Liver (tissue), 9 donors: ENCODE results near the gene P2RY6. TPM values are rescaled to one million over a fixed set of nuclear protein-coding genes. Genes with fewer than 3 reads are reported as not detected.

Experiments used
- DNase-seq: peaks from one replicate; pipeline ENCODE4 v3.0.0-alpha.2; 2017; ENCODE audit warnings: low spot score
- H3K27ac ChIP-seq, 2 donors: one replicate each; pipeline ENCODE4 v1.7.0; 2013; ENCODE audit warnings: inconsistent platforms in 2 of 2, low read length in 2 of 2, control low read depth in 1 of 2, low read depth in 1 of 2, mild to moderate bottlenecking in 1 of 2
- H3K27me3 ChIP-seq, 4 donors: one replicate each; pipeline versions ENCODE4 v1.6.1 to v1.7.0; 2013; ENCODE audit warnings: low read length in 3 of 4, inconsistent platforms in 1 of 4, mild to moderate bottlenecking in 1 of 4, moderate library complexity in 1 of 4; ENCODE audit not compliant: control insufficient read depth in 4 of 4, insufficient read depth in 4 of 4
- H3K36me3 ChIP-seq, 4 donors: one replicate each; pipeline versions ENCODE4 v1.6.1 to v1.7.0; 2013; ENCODE audit warnings: low read length in 3 of 4, mild to moderate bottlenecking in 3 of 4, low read depth in 1 of 4, moderate library complexity in 1 of 4; ENCODE audit not compliant: control insufficient read depth in 4 of 4, insufficient read depth in 3 of 4
- H3K4me1 ChIP-seq, 4 donors: one replicate each; pipeline versions ENCODE4 v1.6.1 to v1.7.0; 2013; ENCODE audit warnings: low read length in 3 of 4, mild to moderate bottlenecking in 3 of 4, moderate library complexity in 1 of 4; ENCODE audit not compliant: control insufficient read depth in 4 of 4, insufficient read depth in 4 of 4
- H3K4me3 ChIP-seq, 3 donors: one replicate each; pipeline versions ENCODE4 v1.6.1 to v1.7.0; 2013; ENCODE audit warnings: low read length in 3 of 3, control low read depth in 1 of 3, low read depth in 1 of 3, mild to moderate bottlenecking in 1 of 3
- H3K9ac ChIP-seq, 2 donors: one replicate each; pipeline ENCODE4 v1.7.0; 2013; ENCODE audit warnings: low read length in 2 of 2, mild to moderate bottlenecking in 2 of 2, moderate library complexity in 2 of 2, control low read depth in 1 of 2, low read depth in 1 of 2
- H3K9me3 ChIP-seq, 4 donors: one replicate each; pipeline versions ENCODE4 v1.6.1 to v1.7.0; 2013; ENCODE audit warnings: low read length in 3 of 4; ENCODE audit not compliant: control insufficient read depth in 4 of 4
- ATF3 ChIP-seq: IDR thresholded peaks from 2 replicates; pipeline ENCODE4 v1.6.1; 2016; ENCODE audit warnings: antibody characterized with exemption
- EGR1 ChIP-seq, 2 donors: IDR thresholded peaks; 2 replicates each; pipeline ENCODE4 v1.6.1; 2016 to 2018; ENCODE audit warnings: antibody characterized with exemption in 2 of 2, low read depth in 2 of 2
- FOXA1 ChIP-seq: IDR thresholded peaks from 2 replicates; pipeline ENCODE4 v1.6.1; 2016; ENCODE audit warnings: antibody characterized with exemption
- FOXA2 ChIP-seq: IDR thresholded peaks from 2 replicates; pipeline ENCODE4 v1.6.1; 2016; ENCODE audit warnings: antibody characterized with exemption
- GABPA ChIP-seq, 2 donors: IDR thresholded peaks in 1 of 2; conservative IDR thresholded peaks in 1 of 2; 2 replicates each; pipeline ENCODE4 v1.6.1; 2016; ENCODE audit warnings: antibody characterized with exemption in 2 of 2, mild to moderate bottlenecking in 1 of 2, moderate library complexity in 1 of 2
- HNF4A ChIP-seq, 2 donors: conservative IDR thresholded peaks; 2 replicates each; pipeline ENCODE4 v1.6.1; 2016; ENCODE audit warnings: antibody characterized with exemption in 2 of 2, mild to moderate bottlenecking in 2 of 2
- HNF4G ChIP-seq: IDR thresholded peaks from 2 replicates; pipeline ENCODE4 v1.6.1; 2016; ENCODE audit warnings: antibody characterized with exemption
- JUND ChIP-seq, 2 donors: IDR thresholded peaks; 2 replicates each; pipeline ENCODE4 v1.6.1; 2016; ENCODE audit warnings: antibody characterized with exemption in 2 of 2
- MAX ChIP-seq: IDR thresholded peaks from 2 replicates; pipeline ENCODE4 v1.6.1; 2016; ENCODE audit warnings: antibody characterized with exemption
- NR2F2 ChIP-seq: IDR thresholded peaks from 2 replicates; pipeline ENCODE4 v1.6.1; 2016; ENCODE audit warnings: antibody characterized with exemption
- RAD21 ChIP-seq, 2 donors: IDR thresholded peaks; 2 replicates each; pipeline ENCODE4 v1.6.1; 2016; ENCODE audit warnings: antibody characterized with exemption in 2 of 2, mild to moderate bottlenecking in 2 of 2
- REST ChIP-seq: IDR thresholded peaks from 2 replicates; pipeline ENCODE4 v1.6.1; 2016; ENCODE audit warnings: antibody characterized with exemption, mild to moderate bottlenecking
- RXRA ChIP-seq, 2 donors: IDR thresholded peaks; 2 replicates each; pipeline ENCODE4 v1.6.1; 2017 to 2018; ENCODE audit warnings: antibody characterized with exemption in 2 of 2, mild to moderate bottlenecking in 1 of 2
- SP1 ChIP-seq: IDR thresholded peaks from 2 replicates; pipeline ENCODE4 v1.6.1; 2018; ENCODE audit warnings: antibody characterized with exemption, mild to moderate bottlenecking
- TAF1 ChIP-seq: conservative IDR thresholded peaks from 2 replicates; pipeline ENCODE4 v1.6.1; 2016; ENCODE audit warnings: antibody characterized with exemption, mild to moderate bottlenecking
- YY1 ChIP-seq: IDR thresholded peaks from 2 replicates; pipeline ENCODE4 v1.6.1; 2016; ENCODE audit warnings: antibody characterized with exemption, mild to moderate bottlenecking
- ZBTB33 ChIP-seq: IDR thresholded peaks from 2 replicates; pipeline ENCODE4 v1.6.1; 2016; ENCODE audit warnings: antibody characterized with exemption
- WGBS: extraction: QIAGEN DNeasy Blood & Tissue Kit; methylation state at CpG from one replicate; pipeline ENCODE4 v1.1.7; 2013; 5-methylcytosine and 5-hydroxymethylcytosine counted together
- polyA plus RNA-seq, 2 donors: library from polyadenylated mRNA; stranded (reverse) in 1 of 2; unstranded in 1 of 2; fragments of 200-250 nt in 1 of 2; fragments of >200 nt in 1 of 2; fragmentation: Nextera tagmentation in 1 of 2; extraction: Ambion mirVana in 1 of 2; gene quantifications; one replicate each; pipeline versions ENCODE4 v1.2.1 to v1.2.3, GENCODE V29; 2013 to 2015
- total RNA-seq, 2 donors: library from RNA; depleted of rRNA; stranded (reverse); fragments of >200 nt; gene quantifications; one replicate each; pipeline ENCODE4 v1.2.3, GENCODE V29; 2014
- TF ChIP-seq, protein P1 (sequence below): fragments of 150-350 bp; IDR thresholded peaks from 2 replicates; pipeline ENCODE4 v1.5.1; 2017; ENCODE audit warnings: improper control_type of control experiment, low read depth, low read length; ENCODE audit not compliant: missing input control
- donor health status: healthy.
- donor health status: healthy.
- donor health status: healthy.
- donor health status: healthy.
- donor health status: healthy.

The P2RY6 gene
- total and polyA plus RNA-seq, 4 donors, result 0.21 to 1.3 (median 0.78) TPM

GRCh38 chr11:73291196-73291595, 19.1 kb downstream of the P2RY6 start (continued):
- TF ChIP-seq REST, result no peak
- TF ChIP-seq FOXA2, result no peak
- TF ChIP-seq MAX, result no peak
- TF ChIP-seq RXRA (IDR thresholded peaks at IDR 0.05), result no peak
- no peak for TF ChIP-seq HNF4G

- no peak for DNase-seq
- TF ChIP-seq FOXA1 (no peak), GABPA (IDR thresholded peaks at IDR 0.05 in 1 of 2, conservative IDR thresholded peaks at IDR 0.05 in 1 of 2) (no peak), RAD21 (IDR thresholded peaks at IDR 0.05) (no peak), YY1 (no peak), NR2F2 (no peak), EGR1 (IDR thresholded peaks at IDR 0.05; ENCODE audit: low read depth in 2 of 2) (no peak), HNF4G (no peak), MAX (no peak), RXRA (IDR thresholded peaks at IDR 0.05) (no peak), ZBTB33 (no peak), SP1 (no peak), HNF4A (conservative IDR thresholded peaks at IDR 0.05) (no peak), JUND (IDR thresholded peaks at IDR 0.05) (no peak), FOXA2 (no peak), TAF1 (no peak), REST (no peak), ATF3 (no peak)
- TF ChIP-seq, protein P1, sequence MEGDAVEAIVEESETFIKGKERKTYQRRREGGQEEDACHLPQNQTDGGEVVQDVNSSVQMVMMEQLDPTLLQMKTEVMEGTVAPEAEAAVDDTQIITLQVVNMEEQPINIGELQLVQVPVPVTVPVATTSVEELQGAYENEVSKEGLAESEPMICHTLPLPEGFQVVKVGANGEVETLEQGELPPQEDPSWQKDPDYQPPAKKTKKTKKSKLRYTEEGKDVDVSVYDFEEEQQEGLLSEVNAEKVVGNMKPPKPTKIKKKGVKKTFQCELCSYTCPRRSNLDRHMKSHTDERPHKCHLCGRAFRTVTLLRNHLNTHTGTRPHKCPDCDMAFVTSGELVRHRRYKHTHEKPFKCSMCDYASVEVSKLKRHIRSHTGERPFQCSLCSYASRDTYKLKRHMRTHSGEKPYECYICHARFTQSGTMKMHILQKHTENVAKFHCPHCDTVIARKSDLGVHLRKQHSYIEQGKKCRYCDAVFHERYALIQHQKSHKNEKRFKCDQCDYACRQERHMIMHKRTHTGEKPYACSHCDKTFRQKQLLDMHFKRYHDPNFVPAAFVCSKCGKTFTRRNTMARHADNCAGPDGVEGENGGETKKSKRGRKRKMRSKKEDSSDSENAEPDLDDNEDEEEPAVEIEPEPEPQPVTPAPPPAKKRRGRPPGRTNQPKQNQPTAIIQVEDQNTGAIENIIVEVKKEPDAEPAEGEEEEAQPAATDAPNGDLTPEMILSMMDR, result no peak
- H3K36me3 ChIP-seq, result no peaks in the 10 kb centered on the region
- no peak overlapping the region for H3K9ac ChIP-seq
- H3K27me3 ChIP-seq, result no peaks in the 10 kb centered on the region
- H3K4me1 ChIP-seq, result peaks cover 0 to 8% (median 5%) of the 10 kb centered on the region in 4 donors
- 80% methylated on average over 12 of the region's 12 CpGs for WGBS
- H3K27ac ChIP-seq, result no peak overlapping the region
- no peaks in the 10 kb centered on the region for H3K9me3 ChIP-seq
- H3K4me3 ChIP-seq, result no peak overlapping the region
Measured at GRCh38 chr11:73291781-73292524, 19.8 kb downstream of the P2RY6 start.
